HG02870 (cell line): ENCODE results near the gene AHDC1.

Experiments
- ATAC-seq: cut with Tn5 transposase; IDR thresholded peaks from one replicate; pipeline ENCODE4 v1.9.1; 2021; ENCODE audit warnings: mild to moderate bottlenecking, moderate library complexity; ENCODE audit not compliant: unreplicated experiment

The AHDC1 gene

DNA sequence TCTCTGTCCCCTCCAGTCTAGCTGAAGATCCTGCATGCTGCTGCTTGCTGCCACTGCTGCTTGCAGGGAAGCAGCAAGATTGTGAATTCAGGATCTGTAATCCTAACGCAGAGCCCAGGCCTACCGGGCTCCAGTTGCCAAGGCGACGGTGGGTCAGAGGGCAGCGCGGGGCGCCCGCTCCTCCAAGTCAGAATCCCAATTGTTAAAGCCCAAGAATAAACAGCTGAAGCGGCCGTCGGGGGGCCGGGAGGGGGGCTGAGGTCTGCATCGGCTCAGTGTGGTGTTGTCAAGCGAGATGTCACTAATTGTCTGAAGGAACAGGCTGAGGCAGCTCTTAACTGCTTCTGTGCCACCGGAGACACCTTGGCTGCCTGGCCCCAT is 36.8 kb downstream of the AHDC1 start:
- ATAC-seq, result no peak

DNA sequence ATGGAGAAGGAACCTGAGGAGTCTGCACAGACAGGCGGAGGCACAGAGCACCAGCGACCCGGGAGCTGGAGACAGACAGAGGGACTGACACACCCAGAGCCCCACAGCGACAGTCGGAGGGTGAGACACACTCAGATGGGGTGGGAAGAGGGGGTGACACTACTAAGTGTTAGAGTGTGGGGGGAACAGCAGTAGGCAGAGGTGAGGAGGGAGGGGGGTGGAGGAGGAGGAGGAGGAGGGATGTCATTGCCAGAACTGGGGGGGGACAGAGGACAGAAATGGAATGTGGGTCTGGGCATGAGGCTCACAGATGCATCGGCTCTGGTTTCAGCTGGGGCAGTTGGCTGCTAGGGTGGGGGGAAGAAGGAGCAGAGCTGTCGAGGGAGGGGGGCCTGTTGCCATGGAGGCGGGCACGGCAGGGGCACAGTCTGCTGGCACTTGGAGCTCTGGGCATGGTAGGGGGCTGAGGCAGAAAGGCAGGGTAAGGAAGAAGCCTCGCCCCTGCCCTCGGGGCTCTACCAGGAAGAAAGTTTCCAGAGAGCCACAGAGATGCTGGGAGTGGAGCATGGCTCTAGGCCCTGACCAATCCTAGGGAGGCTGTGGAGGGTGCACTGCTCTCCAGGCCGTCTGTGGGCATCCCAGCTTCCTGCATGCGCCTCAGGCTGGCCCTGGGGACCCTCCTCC is 37.3 kb downstream of the AHDC1 start:
- ATAC-seq, result no peak

- ATAC-seq, result no peak
These were observed 39.0 kb downstream of the AHDC1 start for GRCh38 chr1:27564710-27565649.

DNA sequence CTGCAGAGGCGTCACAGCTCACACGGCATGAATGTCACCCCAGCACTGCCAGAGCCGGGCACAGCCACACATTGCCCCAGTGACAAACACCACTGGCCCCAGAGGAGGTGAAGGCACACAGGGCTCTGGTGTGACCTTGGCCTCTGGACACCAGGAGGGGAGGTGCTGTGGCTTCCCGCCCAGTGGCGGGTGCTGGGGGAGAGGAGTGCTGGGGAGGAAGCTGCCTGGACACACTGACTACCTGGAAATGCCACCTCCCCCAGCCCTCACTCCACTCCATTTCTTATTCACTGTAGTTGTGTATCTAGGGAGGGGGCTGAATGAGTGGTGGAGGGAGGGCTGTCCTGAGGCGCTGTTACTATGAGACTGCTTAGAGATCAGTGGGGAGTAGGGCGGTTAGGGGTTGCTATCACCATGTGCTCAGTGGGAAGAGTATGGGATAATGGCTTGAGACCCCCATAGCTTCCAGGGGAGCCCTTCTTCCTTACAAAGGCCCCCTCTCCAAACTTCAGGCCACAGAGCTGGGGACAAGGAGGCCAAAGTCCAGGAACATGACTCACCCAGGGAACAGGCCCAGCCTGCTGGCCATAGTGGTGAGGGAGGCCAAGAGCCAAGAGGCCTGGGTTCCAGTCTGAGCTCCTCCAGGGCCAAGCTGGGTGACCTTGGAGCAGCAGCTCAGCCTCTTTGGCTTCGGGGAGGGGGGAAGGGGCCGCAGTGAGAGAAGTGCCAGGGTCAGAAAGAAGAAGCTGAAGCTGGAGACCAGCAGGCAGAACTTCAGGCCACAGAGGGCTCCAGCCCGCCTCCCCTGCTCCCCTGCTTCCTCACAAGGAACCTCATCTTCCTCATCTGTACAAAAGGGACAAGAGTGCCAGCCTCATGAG is 40.1 kb downstream of the AHDC1 start:
- no peak for ATAC-seq

GRCh38 chr1:27563341-27563590 is 40.7 kb downstream of the AHDC1 start:
- no peak for ATAC-seq

DNA sequence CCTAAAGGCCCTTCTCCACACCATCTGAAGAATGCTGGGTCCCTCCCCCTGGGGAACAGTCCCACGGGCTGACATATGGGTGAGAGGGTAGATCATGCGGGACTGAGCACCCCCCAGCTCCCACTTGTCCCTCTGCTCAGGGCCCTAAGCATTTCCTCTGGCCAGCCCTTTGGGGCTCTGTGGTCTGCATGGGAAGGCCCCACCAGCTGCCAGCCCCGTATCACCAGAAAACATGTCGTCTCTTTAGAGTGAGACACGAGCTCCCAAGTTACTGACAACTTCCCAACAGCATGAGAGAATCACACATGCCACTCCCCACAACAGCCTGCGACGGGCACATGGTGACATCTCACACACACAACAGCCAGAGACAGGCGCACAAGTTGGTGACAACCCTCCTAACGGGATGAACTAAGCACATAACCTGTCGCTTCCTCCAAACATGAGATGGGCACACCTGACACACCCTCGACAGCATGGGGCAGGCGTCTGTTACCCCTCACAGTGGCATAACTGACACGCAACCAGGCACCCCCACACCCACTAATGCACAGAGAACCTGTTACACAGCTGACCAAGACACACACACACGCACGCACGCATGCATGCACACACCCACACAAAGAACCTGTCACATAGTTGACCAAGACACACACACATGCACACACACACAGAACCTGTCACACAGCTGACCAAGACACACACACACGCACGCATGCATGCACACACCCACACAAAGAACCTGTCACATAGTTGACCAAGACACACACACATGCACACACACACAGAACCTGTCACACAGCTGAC is 41.2 kb downstream of the AHDC1 start:
- ATAC-seq, result no peak

DNA sequence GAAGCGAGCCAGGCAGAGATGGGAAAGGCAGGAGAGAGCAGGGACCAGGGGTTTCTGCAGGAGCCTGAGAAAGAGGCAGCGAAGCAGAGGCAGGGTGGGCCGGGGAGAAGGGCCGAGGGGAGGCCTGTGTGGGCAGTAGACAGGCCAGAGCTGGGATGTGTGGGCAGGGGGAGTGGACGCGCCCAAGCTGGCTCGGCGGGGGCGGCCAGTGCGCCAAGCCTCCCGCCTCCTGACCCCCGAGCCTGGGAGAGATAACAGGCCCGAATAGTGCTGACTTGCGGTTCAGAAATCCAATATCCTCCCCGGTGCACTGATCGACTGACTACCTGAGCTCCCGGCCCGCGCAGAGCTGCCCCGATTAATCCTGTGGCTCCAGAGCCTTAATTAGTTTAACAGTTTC is 41.9 kb downstream of the AHDC1 start:
- no peak for ATAC-seq

- ATAC-seq, result no peak
These were observed 42.6 kb downstream of the AHDC1 start for GRCh38 chr1:27561124-27561899.

GRCh38 chr1:27560268-27561123 is 43.4 kb downstream of the AHDC1 start:
- no peak for ATAC-seq

- ATAC-seq, result no peak
These were observed 44.4 kb downstream of the AHDC1 start for GRCh38 chr1:27559466-27560030.

- no peak for ATAC-seq
These were observed 46.2 kb downstream of the AHDC1 start for GRCh38 chr1:27557596-27558340.

DNA sequence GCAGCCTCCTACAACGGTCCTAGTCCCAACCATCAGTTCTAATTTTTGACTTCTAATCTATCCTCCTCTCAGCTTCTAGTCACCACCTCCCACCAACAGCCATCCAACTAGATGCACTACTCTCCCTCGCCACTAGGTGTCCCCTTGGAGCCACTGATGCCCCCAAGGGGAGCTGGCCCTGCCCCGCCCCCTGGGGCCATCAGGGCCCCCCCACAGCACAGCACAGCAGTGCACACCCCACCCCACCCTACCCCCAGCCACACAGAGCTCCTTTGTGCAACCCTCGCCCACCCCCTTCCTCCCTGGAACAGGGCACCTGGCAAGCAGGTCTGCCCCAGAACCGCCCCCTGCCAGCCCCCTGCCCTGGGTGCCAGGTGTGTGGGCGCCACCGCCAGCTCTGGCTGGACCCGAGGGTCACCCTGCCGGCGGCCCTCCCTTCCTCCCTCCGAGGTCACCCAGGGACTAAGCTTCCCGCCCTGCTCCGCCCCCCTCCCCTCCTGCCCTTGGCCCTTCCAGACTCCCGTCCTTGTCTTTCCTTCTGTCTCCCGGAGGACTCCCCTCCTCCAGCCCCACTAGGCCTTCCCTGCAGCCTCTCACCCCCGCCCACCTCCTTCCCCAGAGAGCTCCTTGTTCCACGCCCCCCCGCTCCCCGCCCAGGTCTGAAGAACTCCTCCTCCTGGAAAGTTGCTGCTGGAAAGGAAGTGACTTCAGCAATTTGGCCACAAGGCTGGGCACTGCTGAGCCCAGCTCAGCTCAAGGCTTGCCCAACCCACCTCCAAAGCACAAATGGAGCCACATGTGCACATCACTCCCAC is 47.0 kb downstream of the AHDC1 start:
- no peak for ATAC-seq

GRCh38 chr1:27556435-27556780 is 47.5 kb downstream of the AHDC1 start:
- no peak for ATAC-seq

DNA sequence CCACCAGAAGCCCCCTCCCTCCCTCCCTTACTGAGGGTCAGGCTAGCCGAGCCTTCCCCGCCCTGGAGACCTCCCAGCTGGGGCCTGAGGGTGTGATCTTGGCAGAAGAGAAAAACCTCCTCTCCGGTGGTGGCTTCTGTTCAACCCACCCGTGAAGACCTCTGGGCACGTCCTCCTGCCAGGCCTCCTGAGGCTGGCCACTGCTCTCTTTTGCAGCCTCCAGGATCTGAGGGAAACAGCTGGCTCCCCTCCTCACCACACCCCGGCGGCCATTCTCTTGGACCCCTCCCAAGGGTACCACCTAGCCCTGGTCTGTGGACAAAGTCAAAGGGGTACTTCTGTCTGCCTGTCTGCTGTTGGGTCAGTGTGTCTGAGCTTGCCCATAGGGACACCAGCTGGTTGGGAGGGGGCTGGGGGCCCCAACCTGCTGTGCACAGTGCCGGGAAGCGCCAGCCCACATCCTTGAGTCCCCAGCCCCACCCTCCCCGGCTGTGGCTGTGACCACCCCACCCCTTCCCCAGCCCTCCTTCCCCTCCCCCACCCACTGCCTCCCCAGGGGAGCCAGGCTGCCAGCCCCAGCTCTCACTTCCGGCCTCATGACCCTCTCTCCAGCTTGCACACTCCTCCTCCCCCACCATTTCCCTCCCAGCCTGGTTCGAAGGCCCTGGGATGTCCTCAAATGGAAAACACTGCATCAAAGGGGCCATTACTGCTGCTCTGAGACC is 48.1 kb downstream of the AHDC1 start:
- no peak for ATAC-seq

GRCh38 chr1:27554759-27555699 is 48.9 kb downstream of the AHDC1 start:
- ATAC-seq, result no peak

GRCh38 chr1:27554293-27554692 is 49.7 kb downstream of the AHDC1 start:
- no peak for ATAC-seq
